Hematopoietic multipotent progenitor cell (in vitro differentiated cells): ENCODE measurements around the gene STK32C. TPM values are rescaled to one million over a fixed set of nuclear protein-coding genes. Genes with fewer than 3 reads are reported as not detected.

Experiments
- DNase-seq, 3 donors: peaks; one replicate each; pipeline ENCODE4 v3.0.0-alpha.2; 2011 to 2015; ENCODE audit warnings: low read depth in 2 of 3, low spot score in 2 of 3
- total RNA-seq: library from RNA; depleted of rRNA; stranded (reverse); fragments of >200 nt; gene quantifications from one replicate; pipeline ENCODE4 v1.2.3, GENCODE V29; 2012

The STK32C gene
- total RNA-seq, 1 donor: 25.0 TPM

GRCh38 chr10:132250481-132251475 lies 57.0 kb downstream of the STK32C start:
- DNase-seq: no peak

- DNase-seq: no peak
Measured at GRCh38 chr10:132249824-132250375, 57.9 kb downstream of the STK32C start.

- no peak for DNase-seq
Measured at GRCh38 chr10:132249226-132249724, 58.5 kb downstream of the STK32C start.

GRCh38 chr10:132248455-132249225 lies 59.1 kb downstream of the STK32C start:
- DNase-seq: peak in 2 of 3 donors; percentile 22 to 49

- DNase-seq: no peak
Measured at GRCh38 chr10:132247943-132248342, 59.8 kb downstream of the STK32C start.

- no peak for DNase-seq
Measured at GRCh38 chr10:132246296-132246695, 61.5 kb downstream of the STK32C start.

- no peak for DNase-seq
Measured at GRCh38 chr10:132245056-132245455, 62.7 kb downstream of the STK32C start.

GRCh38 chr10:132243626-132244025 lies 64.1 kb downstream of the STK32C start:
- DNase-seq: no peak

- no peak for DNase-seq
Measured at GRCh38 chr10:132243141-132243540, 64.6 kb downstream of the STK32C start.

GRCh38 chr10:132242103-132242840 lies 65.5 kb downstream of the STK32C start:
- DNase-seq: no peak

- no peak for DNase-seq
Measured at GRCh38 chr10:132241496-132241895, 66.3 kb downstream of the STK32C start.

GRCh38 chr10:132241086-132241485 lies 66.7 kb downstream of the STK32C start:
- DNase-seq: no peak

GRCh38 chr10:132240581-132240980 lies 67.2 kb downstream of the STK32C start:
- no peak for DNase-seq

- DNase-seq: no peak
Measured at GRCh38 chr10:132240156-132240555, 67.6 kb downstream of the STK32C start.

GRCh38 chr10:132239126-132240031 lies 68.4 kb downstream of the STK32C start:
- DNase-seq: no peak

GRCh38 chr10:132238371-132239125 lies 69.2 kb downstream of the STK32C start:
- DNase-seq: no peak

GRCh38 chr10:132237871-132238270 lies 69.9 kb downstream of the STK32C start:
- DNase-seq: no peak

GRCh38 chr10:132237396-132237795 lies 70.4 kb downstream of the STK32C start:
- no peak for DNase-seq

- DNase-seq: no peak
Measured at GRCh38 chr10:132236881-132237280, 70.9 kb downstream of the STK32C start.
